Astrocyte (in vitro differentiated cells and primary cell): Measurements from ENCODE around the gene SLC35G4.

Experiments
- EZH2 ChIP-seq: IDR thresholded peaks from 2 replicates; pipeline ENCODE4 v1.6.1; 2012; ENCODE audit warnings: mild to moderate bottlenecking, low read length, inconsistent platforms; ENCODE audit not compliant: insufficient read depth
- TF ChIP-seq, protein P1 (sequence below): IDR thresholded peaks from 2 replicates; pipeline ENCODE4 v1.5.1; 2011; ENCODE audit warnings: low read depth, mild to moderate bottlenecking, inconsistent platforms, low read length, moderate library complexity; ENCODE audit not compliant: insufficient read depth

GRCh38 chr18:11572201-11572600 lies 37.2 kb upstream of the SLC35G4 start:
- TF ChIP-seq, protein P1, sequence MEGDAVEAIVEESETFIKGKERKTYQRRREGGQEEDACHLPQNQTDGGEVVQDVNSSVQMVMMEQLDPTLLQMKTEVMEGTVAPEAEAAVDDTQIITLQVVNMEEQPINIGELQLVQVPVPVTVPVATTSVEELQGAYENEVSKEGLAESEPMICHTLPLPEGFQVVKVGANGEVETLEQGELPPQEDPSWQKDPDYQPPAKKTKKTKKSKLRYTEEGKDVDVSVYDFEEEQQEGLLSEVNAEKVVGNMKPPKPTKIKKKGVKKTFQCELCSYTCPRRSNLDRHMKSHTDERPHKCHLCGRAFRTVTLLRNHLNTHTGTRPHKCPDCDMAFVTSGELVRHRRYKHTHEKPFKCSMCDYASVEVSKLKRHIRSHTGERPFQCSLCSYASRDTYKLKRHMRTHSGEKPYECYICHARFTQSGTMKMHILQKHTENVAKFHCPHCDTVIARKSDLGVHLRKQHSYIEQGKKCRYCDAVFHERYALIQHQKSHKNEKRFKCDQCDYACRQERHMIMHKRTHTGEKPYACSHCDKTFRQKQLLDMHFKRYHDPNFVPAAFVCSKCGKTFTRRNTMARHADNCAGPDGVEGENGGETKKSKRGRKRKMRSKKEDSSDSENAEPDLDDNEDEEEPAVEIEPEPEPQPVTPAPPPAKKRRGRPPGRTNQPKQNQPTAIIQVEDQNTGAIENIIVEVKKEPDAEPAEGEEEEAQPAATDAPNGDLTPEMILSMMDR = no peak
- no peak for TF ChIP-seq EZH2
